T-helper 2 cell treated with Interferon-gamma antibody and Interleukin-4, amounts not matched to agents 5 μg/mL and 100 μg/mL, for 36 hours (primary cell): ENCODE results near the gene OVOL1.

Source experiments
- DNase-seq: peaks from one replicate; pipeline ENCODE4 v3.0.0; 2021; ENCODE audit warnings: low spot score
- H3K27ac Mint-ChIP-seq: one replicate; pipeline ENCODE4 v1.8.0; 2021; ENCODE audit warnings: mild to moderate bottlenecking, mixed read lengths
- H3K27me3 Mint-ChIP-seq: one replicate; pipeline ENCODE4 v1.8.0; 2021; ENCODE audit warnings: low read depth, mixed read lengths
- H3K36me3 Mint-ChIP-seq: one replicate; pipeline ENCODE4 v1.8.0; 2021; ENCODE audit warnings: low read depth, mixed read lengths
- H3K4me1 Mint-ChIP-seq: one replicate; pipeline ENCODE4 v1.8.0; 2021; ENCODE audit warnings: low read depth, mixed read lengths
- H3K4me3 Mint-ChIP-seq: one replicate; pipeline ENCODE4 v1.8.0; 2022; ENCODE audit warnings: mild to moderate bottlenecking, moderate library complexity, mixed read lengths
- H3K9me3 Mint-ChIP-seq: one replicate; pipeline ENCODE4 v1.8.0; 2021; ENCODE audit warnings: mixed read lengths

OVOL1 gene

GRCh38 chr11:65808744-65809341, 22.0 kb downstream of the OVOL1 start:
- Mint-ChIP-seq H3K9me3 (no peaks in the 10 kb centered on the region), H3K4me3 (no peak overlapping the region), H3K27ac (no peak overlapping the region), H3K4me1 (peaks cover 2% of the 10 kb centered on the region), H3K27me3 (peaks cover 28% of the 10 kb centered on the region), H3K36me3 (no peaks in the 10 kb centered on the region)
- no peak for DNase-seq

GRCh38 chr11:65809496-65809895, 22.6 kb downstream of the OVOL1 start:
- H3K9me3 Mint-ChIP-seq = no peaks in the 10 kb centered on the region
- no peak for DNase-seq
- H3K27ac Mint-ChIP-seq = no peak overlapping the region
- H3K27me3 Mint-ChIP-seq = peaks cover 28% of the 10 kb centered on the region
- H3K4me3 Mint-ChIP-seq = no peak overlapping the region
- no peaks in the 10 kb centered on the region for H3K36me3 Mint-ChIP-seq
- peaks cover 2% of the 10 kb centered on the region for H3K4me1 Mint-ChIP-seq

GRCh38 chr11:65810046-65810868, 23.4 kb downstream of the OVOL1 start:
- Mint-ChIP-seq H3K4me1 (peaks cover 3% of the 10 kb centered on the region), H3K9me3 (no peaks in the 10 kb centered on the region), H3K36me3 (no peaks in the 10 kb centered on the region), H3K27me3 (peaks cover 28% of the 10 kb centered on the region), H3K4me3 (no peak overlapping the region), H3K27ac (no peak overlapping the region)
- DNase-seq = no peak

DNA sequence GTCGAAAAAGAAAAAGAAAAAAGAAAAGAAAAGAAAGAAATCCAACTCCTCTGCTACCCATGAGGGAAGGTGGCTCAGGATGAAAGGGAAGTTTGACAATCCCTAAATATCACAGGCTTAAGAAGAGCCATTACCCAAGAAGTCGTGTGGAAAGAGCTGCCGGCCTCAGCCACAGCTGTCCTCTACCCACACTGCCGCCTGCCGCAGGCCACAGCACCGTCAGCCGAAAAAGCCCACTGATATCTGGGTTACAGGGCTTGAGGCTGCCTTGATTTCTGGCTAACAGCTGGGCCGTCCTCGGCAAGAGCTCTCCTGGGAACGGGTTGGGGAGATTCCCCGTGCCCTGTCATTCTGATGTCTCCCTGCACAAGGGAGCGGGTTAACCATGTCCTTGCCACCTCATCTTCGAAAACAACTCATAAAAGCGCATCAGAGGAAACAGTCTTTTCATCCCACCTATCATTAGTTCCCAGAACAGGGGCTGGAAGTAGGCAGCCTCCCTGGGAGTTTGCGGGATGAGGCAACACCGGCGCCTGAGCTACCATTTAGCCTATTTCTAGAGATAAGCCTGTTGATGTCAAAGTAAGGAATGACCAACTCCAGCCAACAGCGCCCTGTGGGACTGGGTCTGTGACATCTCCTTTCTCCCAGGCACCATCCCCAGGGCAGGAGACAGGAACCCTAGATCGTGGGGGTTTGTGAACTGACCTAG, 25.1 kb downstream of the OVOL1 start:
- no peaks in the 10 kb centered on the region for H3K36me3 Mint-ChIP-seq
- H3K27ac Mint-ChIP-seq = no peak overlapping the region
- H3K9me3 Mint-ChIP-seq = no peaks in the 10 kb centered on the region
- H3K4me3 Mint-ChIP-seq = no peak overlapping the region
- no peak for DNase-seq
- H3K27me3 Mint-ChIP-seq = peaks cover 26% of the 10 kb centered on the region
- peaks cover 10% of the 10 kb centered on the region for H3K4me1 Mint-ChIP-seq

GRCh38 chr11:65814131-65814985, 27.5 kb downstream of the OVOL1 start:
- Mint-ChIP-seq H3K9me3 (no peaks in the 10 kb centered on the region), H3K36me3 (no peaks in the 10 kb centered on the region), H3K4me3 (no peak overlapping the region), H3K4me1 (peaks cover 23% of the 10 kb centered on the region), H3K27ac (no peak overlapping the region), H3K27me3 (peaks cover 16% of the 10 kb centered on the region)
- no peak for DNase-seq

GRCh38 chr11:65814986-65815565, 28.2 kb downstream of the OVOL1 start:
- H3K27ac Mint-ChIP-seq = no peak overlapping the region
- no peaks in the 10 kb centered on the region for H3K9me3 Mint-ChIP-seq
- no peak overlapping the region for H3K4me3 Mint-ChIP-seq
- no peak for DNase-seq
- no peaks in the 10 kb centered on the region for H3K36me3 Mint-ChIP-seq
- peaks cover 14% of the 10 kb centered on the region for H3K27me3 Mint-ChIP-seq
- peaks cover 23% of the 10 kb centered on the region for H3K4me1 Mint-ChIP-seq

GRCh38 chr11:65816696-65817095, 29.8 kb downstream of the OVOL1 start:
- Mint-ChIP-seq H3K9me3 (no peaks in the 10 kb centered on the region), H3K27me3 (peaks cover 10% of the 10 kb centered on the region), H3K27ac (no peak overlapping the region), H3K4me3 (peak overlapping the region; percentile 79), H3K4me1 (peaks cover 21% of the 10 kb centered on the region), H3K36me3 (no peaks in the 10 kb centered on the region)
- DNase-seq = no peak

DNA sequence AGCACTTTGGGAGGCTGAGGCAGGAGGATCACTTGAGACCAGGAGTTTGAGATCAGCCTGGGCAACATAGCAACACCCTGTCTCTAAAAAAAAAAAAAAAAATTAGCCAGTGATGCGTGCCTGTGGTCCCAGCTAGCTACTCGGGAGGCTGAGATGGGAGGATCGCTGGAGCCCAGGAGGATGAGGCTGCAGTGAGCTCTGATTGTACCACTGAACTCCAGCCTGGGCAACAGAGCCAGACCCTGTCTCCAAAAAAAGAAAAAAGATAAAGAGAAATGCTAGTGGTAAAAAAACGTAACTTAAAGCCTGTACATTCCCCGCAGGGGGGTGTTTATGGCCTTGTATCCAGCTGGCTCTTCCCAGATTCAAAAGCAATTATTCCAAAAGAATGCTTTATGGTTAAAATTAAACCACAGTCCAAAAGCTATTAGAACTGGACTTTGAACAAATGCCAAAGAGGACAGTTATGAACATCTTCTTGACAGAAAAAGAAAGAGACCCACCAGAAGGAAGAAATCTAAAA, 30.5 kb downstream of the OVOL1 start:
- Mint-ChIP-seq H3K4me1 (peaks cover 21% of the 10 kb centered on the region), H3K36me3 (no peaks in the 10 kb centered on the region), H3K27me3 (peaks cover 6% of the 10 kb centered on the region), H3K27ac (peak overlapping the region; percentile 80), H3K4me3 (peak overlapping the region; percentile 79), H3K9me3 (no peaks in the 10 kb centered on the region)
- DNase-seq = no peak

DNA sequence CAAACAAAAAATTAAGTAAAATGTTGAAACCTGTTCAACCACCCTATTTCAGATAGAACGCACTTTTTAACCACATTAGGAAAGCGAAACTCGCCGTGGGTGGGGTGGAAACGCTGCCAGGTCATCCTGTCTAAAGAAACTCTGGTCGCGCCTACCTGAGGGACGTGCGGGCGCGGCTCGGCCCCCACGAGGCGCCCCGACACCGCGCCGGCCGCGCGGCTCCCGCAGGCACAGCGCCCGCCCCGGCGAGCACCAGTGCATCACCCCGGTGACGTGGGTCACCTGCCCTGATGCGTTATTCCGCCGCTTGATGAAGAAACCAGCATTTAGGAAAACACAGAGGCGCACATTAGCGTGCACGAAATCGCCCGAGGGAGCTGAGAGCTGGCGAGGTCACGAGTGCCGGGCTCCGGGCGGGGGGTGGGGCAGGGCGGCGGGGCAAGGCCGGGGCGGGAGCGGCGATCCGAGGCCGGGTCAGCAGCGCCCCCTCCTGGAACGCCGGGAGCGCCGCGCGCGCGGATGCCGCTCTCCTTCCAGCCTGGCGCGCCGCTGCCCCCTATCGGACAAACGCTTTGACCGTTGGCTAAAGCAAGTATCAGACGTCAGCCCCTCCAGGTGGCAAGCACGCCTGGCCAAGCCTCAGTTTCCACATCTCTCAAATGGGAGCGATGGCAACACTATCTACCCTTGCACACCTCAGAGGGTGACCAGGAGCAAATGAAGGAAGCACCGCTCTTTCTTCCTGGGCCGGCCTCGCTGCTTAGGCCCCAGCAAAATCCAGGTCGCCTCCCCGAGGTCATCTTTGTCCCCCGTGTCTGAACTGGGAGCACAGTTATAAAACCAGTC, 31.2 kb downstream of the OVOL1 start:
- Mint-ChIP-seq H3K4me1 (peaks cover 21% of the 10 kb centered on the region), H3K36me3 (no peaks in the 10 kb centered on the region), H3K9me3 (no peaks in the 10 kb centered on the region), H3K27ac (peak overlapping the region; percentile 80), H3K4me3 (peak overlapping the region; percentile 79), H3K27me3 (peaks cover 5% of the 10 kb centered on the region)
- peak; percentile 90 for DNase-seq

DNA sequence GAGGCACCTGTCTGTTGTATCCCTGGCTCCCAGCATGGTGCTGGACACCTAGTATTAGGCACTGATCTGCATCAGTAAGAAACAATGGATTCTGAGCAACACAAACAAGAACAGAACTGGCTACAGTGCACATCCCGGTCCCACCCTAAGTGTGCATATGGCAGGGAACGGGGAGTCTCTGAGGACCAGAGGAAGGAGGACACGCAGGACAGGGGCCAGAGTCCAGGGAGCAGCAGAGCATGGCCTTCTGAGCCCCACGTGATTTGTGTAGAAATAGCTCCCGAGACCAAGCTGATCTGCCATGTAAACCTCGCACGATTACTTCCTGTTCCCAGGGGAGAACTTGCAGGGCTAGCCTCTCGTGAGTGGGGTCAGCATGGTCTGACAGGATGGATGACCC, 34.2 kb downstream of the OVOL1 start:
- DNase-seq = no peak
- no peaks in the 10 kb centered on the region for H3K27me3 Mint-ChIP-seq
- H3K4me1 Mint-ChIP-seq = peaks cover 20% of the 10 kb centered on the region
- H3K27ac Mint-ChIP-seq = no peak overlapping the region
- no peaks in the 10 kb centered on the region for H3K9me3 Mint-ChIP-seq
- no peak overlapping the region for H3K4me3 Mint-ChIP-seq
- H3K36me3 Mint-ChIP-seq = no peaks in the 10 kb centered on the region

DNA sequence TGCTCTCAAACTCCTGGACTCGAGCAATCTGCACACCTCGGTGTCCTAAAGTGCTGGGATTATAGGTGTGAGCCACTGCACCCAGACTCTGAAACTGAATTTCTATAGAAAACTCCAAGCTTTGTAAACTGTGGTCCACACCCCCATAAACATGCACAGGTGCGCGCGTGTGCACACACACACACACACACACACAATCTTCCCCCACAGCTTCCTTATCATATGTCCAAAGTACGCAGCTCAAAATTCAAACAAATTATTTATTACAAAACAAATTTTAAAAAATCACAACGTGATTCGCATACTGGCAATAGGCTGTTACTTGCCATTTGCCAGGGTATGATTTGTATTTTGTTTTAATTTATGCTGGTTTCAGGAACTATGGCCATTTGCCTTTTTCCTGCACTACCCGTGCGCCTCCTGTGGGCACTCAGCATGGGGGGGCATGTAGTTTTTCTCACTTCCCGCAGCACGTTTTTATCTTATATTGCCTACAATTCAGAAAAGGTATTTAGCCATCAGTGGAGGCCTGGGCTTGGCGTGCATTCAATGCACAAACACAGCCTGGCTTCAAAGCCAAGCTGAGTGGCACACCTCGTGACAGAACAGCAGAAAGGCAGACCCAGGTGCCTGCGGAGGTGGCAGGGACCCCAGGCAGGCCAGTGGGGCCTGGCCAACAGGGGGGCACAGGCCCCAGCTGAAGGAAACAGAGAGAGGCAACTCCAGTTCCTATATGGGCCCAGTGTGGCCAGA, 36.1 kb downstream of the OVOL1 start:
- DNase-seq = no peak
- Mint-ChIP-seq H3K4me3 (no peak overlapping the region), H3K9me3 (no peaks in the 10 kb centered on the region), H3K36me3 (no peaks in the 10 kb centered on the region), H3K4me1 (peaks cover 8% of the 10 kb centered on the region), H3K27ac (no peak overlapping the region), H3K27me3 (no peaks in the 10 kb centered on the region)
